MV-4-11 (cell line): ENCODE data around the gene TLCD5.

Experiments
- DNase-seq: peaks from one replicate; lab custom pipeline; 2025; lab: John Stamatoyannopoulos, UW

TLCD5 gene

DNA sequence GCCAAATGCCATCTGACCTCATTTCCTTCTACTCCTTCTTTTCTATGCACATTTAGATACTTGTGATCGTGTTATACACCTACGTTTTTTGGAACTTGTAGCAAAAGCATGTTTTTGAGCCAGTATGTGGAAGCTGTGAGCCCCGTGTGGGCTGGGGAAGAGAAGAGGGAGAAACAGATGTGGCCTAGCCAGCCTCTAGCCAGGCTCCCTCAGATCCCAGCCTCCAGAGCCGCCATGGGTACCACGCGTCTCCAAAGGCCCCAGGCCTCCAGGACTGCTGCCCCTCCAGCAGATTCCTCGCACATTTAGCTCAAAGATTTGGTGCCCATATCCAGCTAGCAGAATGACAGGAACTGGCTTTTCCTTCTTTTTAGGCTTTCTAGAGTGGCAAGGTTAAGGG lies 17.0 kb upstream of the TLCD5 start:
- no peak for DNase-seq

DNA sequence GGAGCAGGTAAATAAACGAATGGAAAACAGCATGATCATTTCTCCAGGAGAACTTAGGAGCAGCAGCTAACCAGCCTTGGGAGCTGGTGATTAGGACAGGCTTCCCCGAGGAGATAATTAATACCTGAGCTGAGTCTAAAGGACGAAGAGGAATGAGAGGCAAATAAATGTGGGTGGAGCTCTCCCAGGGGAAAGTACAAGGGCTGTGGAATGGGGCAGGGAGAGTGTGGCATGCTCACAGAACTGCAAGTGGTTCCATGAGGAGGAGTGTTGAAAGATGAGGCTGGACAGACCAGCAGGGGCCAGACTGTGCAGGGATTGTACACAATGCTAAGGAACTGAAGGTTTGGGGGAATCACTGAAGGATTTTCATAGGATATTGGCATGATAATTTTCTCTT lies 14.2 kb upstream of the TLCD5 start:
- no peak for DNase-seq

DNA sequence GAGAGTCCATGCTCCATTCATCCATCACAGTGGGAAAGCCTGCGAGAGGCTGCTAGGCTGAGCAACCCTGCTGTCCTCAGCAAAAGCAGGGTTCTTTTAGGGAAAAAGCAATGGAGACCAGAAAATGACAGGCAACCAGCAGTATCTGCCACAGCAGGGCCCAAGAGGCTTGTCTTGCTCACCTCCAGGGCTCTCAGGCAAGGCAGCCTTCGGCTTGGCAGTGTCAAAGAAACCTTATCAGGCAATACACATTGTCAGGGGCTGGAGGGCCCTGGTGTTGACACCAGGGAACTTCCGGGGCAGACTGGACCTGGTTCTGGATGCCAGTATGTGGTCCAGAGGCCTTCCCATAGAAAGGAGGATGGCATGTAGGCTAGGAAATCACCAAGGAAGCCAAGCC lies 10.2 kb upstream of the TLCD5 start:
- DNase-seq: no peak

DNA sequence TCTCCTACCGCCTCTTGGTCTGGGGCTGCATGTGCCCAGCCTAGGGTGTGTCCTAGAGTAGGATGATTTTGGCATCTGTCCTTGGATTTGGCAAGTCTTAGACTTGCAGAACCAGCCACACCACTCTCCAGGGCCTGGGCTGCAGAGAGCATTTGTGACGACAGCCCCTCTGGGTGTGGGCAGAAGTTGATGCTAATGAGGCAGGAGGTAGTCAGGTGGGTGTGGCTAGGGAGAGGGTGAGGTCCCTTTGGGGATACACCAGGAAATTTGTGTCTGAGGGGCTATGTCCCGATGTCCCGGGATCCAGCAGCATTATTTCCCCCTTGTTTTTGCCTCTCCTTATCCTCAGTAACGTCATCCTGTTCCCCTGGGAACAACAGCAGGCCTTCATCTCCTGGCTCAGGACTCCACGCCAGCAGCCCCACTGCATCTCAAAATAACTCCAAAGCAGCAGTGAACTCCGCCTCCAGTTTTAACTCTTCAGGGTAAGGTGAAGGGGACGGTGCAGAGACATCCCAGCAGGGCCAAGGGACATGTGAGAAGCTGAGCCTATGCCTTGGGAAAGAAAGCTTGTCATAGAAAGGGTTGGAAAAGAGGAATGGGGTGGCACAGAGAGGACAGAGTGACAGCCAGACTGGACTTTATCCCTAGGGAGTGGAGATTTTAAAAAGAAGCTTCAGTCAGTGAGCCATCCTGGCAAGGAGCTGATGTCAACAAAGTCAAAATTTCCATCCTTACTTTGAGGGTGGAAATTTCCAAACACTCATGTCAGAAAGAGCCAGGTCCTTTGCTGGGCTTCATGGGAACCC lies 8.0 kb upstream of the TLCD5 start:
- DNase-seq: no peak

DNA sequence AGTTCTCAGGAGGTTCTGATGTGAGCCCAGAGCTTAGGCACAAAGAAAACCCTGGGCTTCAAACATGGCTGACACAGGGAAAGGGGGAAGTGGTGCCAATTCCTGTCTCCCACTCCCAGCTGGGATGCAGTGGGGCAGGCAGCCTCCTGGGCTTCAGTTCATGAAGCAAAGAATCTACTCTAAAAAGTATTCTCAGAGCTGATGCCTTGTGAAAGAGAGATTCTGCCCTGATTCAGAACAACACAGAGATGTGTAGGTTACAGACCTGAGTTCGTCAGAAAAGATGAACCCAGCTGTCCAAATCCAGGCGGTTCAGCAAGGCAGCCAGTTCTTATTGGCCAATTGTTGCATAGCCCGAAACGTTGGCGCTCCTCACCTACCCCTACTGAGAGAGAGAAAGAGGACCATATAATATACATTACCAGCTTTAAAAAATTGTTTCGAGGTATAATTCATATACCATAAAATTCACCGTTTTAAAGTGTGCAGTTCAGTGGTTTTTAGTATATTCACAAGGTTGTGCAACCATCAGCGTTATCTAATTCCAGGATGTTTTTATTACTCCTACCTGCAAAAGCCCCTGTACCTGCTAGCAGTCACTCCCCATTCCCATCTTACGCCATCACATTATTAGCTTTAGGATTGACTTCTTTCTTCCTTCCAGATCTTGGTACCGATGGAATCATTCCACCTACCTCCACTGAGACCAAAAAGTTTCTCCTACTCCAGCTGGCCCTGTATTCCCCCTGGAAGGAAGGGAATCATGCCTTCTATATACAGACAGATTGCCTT lies 7.2 kb upstream of the TLCD5 start:
- no peak for DNase-seq

DNA sequence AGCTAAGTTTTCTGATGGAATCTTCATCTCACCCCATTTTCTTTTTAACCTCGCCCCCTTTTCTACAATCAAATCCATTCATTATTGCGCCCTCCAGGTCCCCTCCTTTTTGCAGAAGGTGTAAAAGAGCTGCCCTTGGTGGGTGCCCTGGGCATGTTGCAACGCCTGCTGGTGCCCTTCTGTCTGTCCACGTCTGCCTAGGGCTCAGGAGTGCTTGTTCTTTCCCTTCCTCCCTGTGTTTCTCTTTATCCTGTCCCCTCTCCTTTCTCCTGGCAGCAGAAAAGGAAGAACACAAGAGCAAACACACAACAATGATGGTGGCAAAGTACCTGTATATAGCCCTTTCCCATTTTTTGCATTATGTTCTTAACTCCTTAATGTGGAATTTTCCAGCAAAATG lies 6.2 kb upstream of the TLCD5 start:
- DNase-seq: no peak

DNA sequence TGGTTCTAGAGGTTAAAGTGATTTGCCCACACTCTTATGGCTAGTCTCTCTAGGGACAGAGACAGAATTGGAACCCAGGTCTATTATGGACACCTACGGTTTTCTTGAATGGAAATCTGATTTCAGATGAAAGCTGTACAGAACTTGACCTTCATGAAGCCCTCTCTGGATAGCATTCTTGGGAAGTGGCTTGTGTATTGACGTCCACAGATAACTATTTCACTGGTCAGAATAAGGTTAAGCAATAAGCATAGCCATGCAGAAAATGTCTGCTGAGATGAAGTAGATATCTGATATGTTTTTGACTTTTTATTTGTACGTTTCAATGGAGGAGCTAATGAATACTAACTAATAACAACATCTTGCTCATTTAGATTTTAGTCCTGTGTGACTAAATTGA lies 1.1 kb downstream of the TLCD5 start:
- no peak for DNase-seq

DNA sequence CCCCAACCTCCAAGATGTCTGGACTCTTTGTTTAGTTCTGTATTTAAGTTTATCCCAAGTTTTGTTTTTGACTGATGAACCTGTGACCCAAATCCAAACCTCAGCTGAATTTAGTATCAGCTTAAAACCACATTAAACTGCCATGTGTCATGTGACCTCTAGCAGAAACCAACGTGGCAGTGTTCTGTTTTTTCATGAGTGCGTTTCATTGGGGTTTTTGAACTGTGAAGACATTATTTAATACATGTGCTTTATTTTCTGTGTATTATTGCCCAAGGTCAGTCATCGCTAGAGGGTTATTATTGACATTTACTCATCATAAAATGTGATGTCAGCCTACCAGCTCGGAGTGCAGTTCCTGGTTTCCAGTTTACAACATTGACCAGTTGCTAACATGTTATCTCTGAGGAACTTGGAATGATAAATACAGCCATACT lies 1.8 kb downstream of the TLCD5 start:
- DNase-seq: peak; percentile 90

DNA sequence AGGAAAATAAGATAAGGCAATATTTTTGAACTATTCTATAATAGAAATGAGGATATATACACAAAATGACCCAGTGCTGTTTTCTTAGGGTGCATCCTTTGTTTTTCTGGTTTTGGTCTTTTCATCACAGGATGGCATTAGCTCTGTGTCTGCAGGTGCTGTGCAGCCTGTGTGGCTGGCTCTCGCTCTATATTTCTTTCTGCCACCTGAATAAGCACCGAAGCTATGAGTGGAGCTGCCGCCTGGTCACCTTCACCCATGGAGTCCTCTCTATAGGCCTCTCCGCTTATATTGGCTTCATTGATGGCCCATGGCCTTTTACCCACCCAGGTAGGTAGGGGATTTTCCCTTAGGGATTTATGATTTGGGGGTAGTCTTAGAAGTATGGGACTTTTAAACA lies 2.2 kb downstream of the TLCD5 start:
- no peak for DNase-seq

DNA sequence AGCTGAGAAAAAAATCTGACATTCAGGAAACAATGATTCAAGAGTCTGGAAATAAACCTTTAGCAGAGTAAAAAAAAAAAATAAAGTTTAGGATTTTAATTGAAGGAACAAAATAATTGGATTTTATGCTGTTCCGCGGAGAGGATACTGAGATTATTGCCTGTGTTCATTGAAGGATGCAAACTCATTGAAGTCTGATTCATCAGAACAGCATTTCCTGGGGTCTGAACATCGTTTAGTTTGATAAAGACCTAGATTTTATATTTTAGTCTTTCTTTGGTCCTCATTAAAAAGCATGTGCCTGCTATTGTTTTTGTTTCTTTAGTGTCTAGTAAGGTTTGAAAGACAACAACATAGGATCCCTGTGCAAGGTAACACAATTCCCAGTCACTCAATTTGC lies 4.5 kb downstream of the TLCD5 start:
- DNase-seq: no peak

DNA sequence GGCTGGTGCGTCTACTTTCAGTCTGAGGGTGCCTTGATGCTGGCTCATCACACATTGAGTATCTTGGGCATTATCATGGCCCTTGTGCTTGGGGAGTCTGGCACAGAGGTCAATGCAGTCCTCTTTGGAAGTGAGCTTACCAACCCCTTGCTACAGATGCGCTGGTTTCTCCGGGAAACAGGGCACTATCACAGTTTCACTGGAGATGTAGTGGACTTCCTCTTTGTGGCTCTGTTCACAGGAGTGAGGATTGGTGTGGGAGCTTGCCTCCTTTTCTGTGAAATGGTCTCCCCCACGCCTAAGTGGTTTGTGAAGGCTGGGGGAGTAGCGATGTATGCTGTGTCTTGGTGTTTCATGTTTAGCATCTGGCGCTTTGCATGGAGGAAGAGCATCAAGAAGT lies 4.9 kb downstream of the TLCD5 start:
- DNase-seq: peak; percentile 87

DNA sequence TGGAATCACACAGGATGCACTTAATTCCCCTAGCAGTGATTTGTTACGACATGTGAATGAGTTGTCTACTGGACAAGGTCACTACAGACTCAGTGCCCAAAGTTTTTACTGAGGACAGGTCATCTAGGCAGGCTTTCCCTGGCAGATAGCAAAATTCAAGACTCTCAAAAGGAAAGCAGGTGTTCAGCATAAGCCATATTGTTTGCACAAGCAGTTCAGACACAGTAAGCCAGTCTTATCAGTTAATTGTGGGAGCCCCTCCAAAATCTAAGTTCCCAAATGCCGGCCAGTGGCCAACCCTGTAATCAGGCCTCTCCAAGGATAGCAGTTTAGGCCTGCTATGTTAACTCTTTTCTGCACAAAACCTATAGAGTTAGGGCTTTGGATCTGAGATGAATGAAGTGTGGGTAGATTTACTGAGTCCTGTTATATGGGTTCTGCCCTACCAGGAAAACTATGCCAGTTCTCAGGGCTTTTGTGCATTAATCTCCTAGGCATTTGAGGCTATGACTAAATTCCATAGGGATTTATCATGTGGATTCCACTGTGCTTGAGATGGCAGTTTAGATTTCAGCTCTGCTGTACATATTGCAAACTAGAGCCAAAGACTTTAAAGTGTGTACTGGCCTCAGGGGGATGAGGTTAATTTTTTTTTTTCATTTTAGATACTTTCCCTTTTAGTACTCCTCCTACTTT lies 6.3 kb downstream of the TLCD5 start:
- DNase-seq: no peak

DNA sequence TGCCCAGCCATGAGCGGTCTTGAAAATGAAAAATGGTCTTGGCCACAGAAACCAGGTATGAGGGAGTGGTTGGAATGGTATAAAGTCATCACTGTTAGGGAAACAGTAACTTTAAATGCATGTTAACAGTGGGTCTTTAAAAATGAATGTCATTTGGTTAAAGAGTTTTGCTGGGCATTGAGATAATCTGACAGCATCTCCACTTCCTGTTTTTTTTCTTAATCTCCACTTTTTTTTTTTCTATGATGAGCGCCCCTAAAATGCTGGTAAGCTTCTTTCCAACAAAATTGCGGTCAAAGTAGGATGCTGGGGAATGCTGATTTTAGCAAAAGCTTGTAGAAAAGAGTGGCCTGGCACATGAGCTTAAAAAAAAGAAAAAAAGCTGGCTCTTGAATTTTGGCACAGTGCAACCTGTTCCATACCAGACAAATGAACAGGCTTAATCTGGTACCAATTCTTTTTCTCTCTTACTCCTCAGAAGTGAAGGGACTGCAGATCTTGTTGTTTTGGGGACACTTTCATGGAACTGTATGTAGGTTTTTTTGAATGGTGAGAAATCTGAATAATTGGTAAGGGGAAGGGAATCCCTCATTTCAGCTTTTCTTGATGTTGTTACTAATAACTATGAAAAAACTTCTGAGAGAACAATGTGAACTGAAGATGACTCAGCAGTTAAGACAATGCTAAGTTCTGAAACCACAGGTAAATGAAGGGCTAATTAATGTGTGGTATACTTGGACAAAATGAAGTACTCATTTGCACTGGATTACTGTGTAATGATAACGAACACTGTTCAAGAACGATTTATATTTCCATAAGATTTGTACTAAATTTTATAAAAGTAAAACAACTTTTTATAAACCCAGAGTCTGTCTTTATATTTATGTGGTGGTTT lies 8.0 kb downstream of the TLCD5 start:
- DNase-seq: peak; percentile 7

DNA sequence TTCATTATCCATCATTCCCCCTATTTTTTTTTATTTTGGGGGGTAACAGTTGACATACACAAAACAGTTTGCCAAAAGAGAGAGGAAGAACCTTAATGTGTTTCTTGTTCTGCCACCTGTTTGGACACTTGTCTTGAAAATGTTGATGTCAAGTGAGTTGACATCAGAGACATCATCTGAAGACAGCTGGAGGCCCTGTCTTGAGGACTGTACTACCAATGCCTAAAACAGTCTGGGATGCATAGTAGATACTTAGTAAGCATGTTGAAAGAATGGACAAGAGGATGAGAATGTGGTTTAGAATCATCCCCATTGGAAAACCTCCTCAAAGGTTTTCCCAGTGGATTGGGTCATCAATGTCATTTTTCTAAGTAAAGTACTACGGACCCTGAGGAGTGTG lies 8.7 kb downstream of the TLCD5 start:
- no peak for DNase-seq

DNA sequence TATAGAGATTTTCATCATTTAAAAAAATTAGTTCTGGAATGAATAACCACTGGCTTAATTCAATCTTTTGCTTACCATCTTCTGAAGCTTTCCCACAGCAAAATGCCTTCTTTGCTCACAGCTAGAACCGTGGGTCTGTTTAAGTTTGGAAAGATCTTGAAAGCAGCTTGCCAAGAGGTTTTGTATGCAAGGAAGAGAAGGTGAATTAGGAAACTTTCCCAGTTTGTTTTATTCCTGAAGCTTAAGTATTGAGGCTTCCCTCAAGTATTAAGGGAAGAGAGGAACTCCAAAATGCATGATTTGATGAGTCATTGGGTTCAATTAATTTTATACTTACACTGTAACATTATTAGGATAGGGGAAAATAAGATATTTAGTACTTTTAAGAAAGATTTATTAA lies 9.2 kb downstream of the TLCD5 start:
- DNase-seq: no peak

DNA sequence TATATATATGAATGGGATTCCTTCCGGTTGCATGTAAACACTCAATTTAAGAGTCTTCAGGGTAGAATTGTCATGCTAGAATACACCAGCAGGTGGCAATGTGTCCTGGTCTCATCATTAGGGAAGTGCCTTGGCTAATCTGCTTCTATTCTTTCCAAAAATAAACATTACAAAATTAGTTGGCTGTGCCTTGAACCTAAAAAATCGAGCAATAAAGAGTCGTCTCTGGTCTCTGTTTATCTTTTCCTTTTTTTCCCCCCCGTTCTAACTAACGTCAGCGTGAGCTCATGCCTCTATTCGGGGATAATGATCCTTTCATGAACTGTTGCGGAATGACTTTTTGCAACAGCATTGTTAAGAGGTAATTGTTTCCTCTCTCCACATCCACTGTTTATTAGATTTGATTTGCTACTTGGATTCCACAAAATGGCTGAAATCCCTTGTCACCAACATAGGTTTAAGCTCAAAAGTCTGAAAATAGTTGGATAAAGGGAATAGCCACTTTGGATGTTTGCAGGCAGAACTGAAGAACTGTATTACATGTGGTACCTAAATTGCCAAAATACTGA lies 9.9 kb downstream of the TLCD5 start:
- peak; percentile 84 for DNase-seq

DNA sequence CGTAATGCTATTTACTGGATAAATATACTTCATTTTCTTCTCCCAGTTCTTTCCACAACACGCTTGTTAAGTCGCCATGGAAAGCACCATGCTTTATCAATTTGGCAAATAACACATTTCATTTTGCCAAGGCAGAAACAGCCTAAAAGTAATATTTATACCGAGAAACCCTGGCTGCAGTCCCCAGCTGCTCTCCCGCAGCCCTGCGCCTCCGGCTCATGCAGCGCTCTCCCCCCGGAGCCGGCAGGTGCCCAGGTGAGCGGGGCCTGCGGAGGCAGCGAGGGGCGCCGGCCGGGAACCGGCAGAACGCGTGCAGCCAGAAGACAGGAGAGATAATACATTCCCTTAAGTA lies 10.4 kb downstream of the TLCD5 start:
- DNase-seq: no peak

DNA sequence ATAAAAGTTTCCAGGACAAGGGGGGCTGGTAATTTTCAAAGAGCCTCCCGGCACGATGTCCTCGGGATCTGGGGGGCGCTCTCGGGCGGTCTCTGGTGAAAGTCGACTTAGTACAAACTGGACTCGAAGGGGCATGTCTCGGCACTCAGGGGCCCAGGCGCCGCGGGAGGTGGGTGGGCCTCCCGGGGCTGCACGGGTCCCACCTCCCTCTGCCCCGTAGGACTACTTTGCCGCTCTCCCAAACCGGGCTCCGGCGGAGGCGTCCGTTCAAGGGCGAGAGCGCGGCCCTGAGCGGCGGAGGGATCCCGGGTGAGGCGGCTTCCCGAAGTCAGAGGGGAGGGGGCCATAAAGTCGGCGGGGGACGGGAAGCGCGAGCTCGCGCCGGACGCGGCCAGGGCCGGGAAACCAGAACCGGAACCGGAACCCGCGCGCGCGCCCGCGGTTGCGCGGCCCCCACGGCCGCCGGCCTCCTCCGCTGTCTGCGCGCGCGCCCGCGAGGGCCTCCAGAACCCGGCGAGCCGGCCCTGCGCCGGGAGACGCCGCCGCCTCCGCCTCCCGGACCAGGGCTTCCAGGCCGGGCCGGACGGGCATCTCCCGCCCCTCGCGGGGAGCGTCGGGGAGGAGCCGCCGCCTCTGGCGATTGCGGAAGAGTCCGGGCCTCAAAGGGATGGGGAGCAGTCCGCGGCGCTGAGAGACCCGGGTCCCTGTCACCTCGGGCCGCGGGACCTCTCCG lies 11.0 kb downstream of the TLCD5 start, which contains the start of gene ARHGEF12:
Gene ARHGEF12, plus strand, starts transcription at position 506 of the 733 bp plus-strand sequence. CDS start 831 bp downstream, outside the sequence.
- peak; percentile 66 for DNase-seq

DNA sequence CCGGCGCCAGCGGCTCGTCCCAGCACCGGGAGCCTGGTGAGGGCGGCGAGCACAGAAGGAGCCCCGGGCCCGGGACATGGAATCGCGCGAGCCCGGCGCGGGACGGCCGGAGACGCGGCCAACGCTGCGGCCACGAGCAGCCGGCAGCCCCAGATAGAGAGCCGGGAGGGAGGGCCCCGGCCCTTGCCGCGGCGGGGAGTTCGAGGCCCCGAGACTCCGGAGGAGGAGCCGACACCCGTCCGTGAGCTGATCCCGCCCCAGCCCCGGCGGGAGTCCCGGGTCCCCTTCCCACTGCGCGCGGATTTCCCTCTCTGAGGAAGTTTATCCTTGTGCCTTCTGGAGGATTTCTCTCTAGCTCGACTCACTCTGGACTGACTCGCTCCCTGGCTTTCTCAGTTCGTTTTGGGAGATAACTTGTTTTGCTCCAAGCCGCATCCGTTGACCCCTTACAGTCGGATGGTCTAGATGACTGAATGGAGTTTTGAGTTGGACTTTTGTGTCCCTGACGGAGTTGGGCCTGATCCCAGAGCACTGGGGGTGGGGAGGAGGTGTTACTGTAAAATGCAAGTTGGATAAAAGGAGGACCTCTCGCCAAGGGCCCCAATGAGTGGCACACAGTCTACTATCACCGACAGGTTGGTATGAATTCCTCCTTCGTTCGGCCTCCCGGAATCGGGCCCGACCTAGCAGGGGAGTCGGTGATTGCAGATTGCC lies 11.7 kb downstream of the TLCD5 start:
- DNase-seq: no peak
